Neuronal stem cell (in vitro differentiated cells): Measurements from ENCODE around the gene HSPA12B.
"Not testable (repeated sequence)": the region's sequence is repeated elsewhere in the genome, so short reads cannot be mapped to it uniquely, and the experiment has no call there.

Experiments used
- DNase-seq: peaks from one replicate; pipeline ENCODE4 v3.0.0-alpha.2; 2013; ENCODE audit warnings: low spot score
- H2AFZ ChIP-seq: one replicate; pipeline ENCODE4 v1.6.1; 2013; ENCODE audit warnings: mild to moderate bottlenecking, low read length, inconsistent platforms
- H2AK5ac ChIP-seq: 2 replicates; pipeline ENCODE4 v1.6.1; 2013; ENCODE audit warnings: low read depth, mild to moderate bottlenecking, inconsistent platforms, low read length, moderate library complexity, mixed read lengths
- H2BK120ac ChIP-seq: 2 replicates; pipeline ENCODE4 v1.6.1; 2013; ENCODE audit warnings: low read depth, mild to moderate bottlenecking, inconsistent platforms, low read length, moderate library complexity, mixed read lengths
- H2BK12ac ChIP-seq: one replicate; pipeline ENCODE4 v1.6.1; 2013; ENCODE audit warnings: low read length, inconsistent platforms
- H2BK15ac ChIP-seq: 2 replicates; pipeline ENCODE4 v1.6.1; 2013; ENCODE audit warnings: mild to moderate bottlenecking, low read length, inconsistent platforms, mixed read lengths
- H2BK5ac ChIP-seq: one replicate; pipeline ENCODE4 v1.6.1; 2013; ENCODE audit warnings: inconsistent platforms, mild to moderate bottlenecking, low read length, moderate library complexity
- H3K14ac ChIP-seq: one replicate; pipeline ENCODE4 v1.6.1; 2013; ENCODE audit warnings: low read length, inconsistent platforms
- H3K18ac ChIP-seq: 2 replicates; pipeline ENCODE4 v1.6.1; 2013; ENCODE audit warnings: low read length, inconsistent platforms
- H3K23ac ChIP-seq: 2 replicates; pipeline ENCODE4 v1.6.1; 2013; ENCODE audit warnings: low read depth, mild to moderate bottlenecking, mixed read lengths, low read length, inconsistent platforms; ENCODE audit not compliant: poor library complexity
- H3K27ac ChIP-seq: replicated peaks from 3 replicates; pipeline ENCODE4 v1.5.1; 2013; ENCODE audit warnings: low read length, inconsistent platforms
- H3K27me3 ChIP-seq, 3 experiments: 2 replicates each; pipeline ENCODE4 v1.6.1; 2013; ENCODE audit warnings: low read length in 3 of 3, mild to moderate bottlenecking in 2 of 3, inconsistent platforms in 1 of 3, low read depth in 1 of 3, mixed read lengths in 1 of 3, moderate library complexity in 1 of 3; ENCODE audit not compliant: control insufficient read depth in 3 of 3, insufficient read depth in 3 of 3
- H3K36me3 ChIP-seq, 2 donors: replicated peaks in 1 of 2; 2 replicates each; pipeline ENCODE4 v1.6.1; 2013; ENCODE audit warnings: low read length in 2 of 2; ENCODE audit not compliant: control insufficient read depth in 2 of 2, insufficient read depth in 2 of 2
- H3K4ac ChIP-seq: 2 replicates; pipeline ENCODE4 v1.6.1; 2013; ENCODE audit warnings: inconsistent platforms, mild to moderate bottlenecking, low read length, moderate library complexity
- H3K4me1 ChIP-seq, 2 donors: 1 replicate in 1 of 2; 2 replicates in 1 of 2; pipeline ENCODE4 v1.6.1; 2013; ENCODE audit warnings: low read length in 2 of 2, low read depth in 1 of 2; ENCODE audit not compliant: control insufficient read depth in 2 of 2, insufficient read depth in 1 of 2
- H3K4me2 ChIP-seq: one replicate; pipeline ENCODE4 v1.6.1; 2013; ENCODE audit warnings: mild to moderate bottlenecking, low read length, inconsistent platforms; ENCODE audit not compliant: insufficient read depth, poor library complexity, severe bottlenecking
- H3K4me3 ChIP-seq, 2 donors: 2 replicates each; pipeline ENCODE4 v1.5.1; 2013; ENCODE audit warnings: low read length in 2 of 2, mild to moderate bottlenecking in 2 of 2, inconsistent platforms in 1 of 2, moderate library complexity in 1 of 2
- H3K79me1 ChIP-seq: one replicate; pipeline ENCODE4 v1.6.1; 2013; ENCODE audit warnings: low read depth, mild to moderate bottlenecking, inconsistent platforms, low read length, moderate library complexity
- H3K9ac ChIP-seq: one replicate; pipeline ENCODE4 v1.6.1; 2013; ENCODE audit warnings: mild to moderate bottlenecking, low read depth, low read length, inconsistent platforms; ENCODE audit not compliant: poor library complexity
- H3K9me3 ChIP-seq, 2 donors: replicated peaks in 1 of 2; 2 replicates each; pipeline versions ENCODE3 to v1.6.1; 2013; ENCODE audit warnings: low read length in 2 of 2, mild to moderate bottlenecking in 2 of 2, inconsistent platforms in 1 of 2, low read depth in 1 of 2, mixed read lengths in 1 of 2, moderate library complexity in 1 of 2; ENCODE audit not compliant: control insufficient read depth in 2 of 2, insufficient read depth in 1 of 2
- H4K8ac ChIP-seq: one replicate; pipeline ENCODE4 v1.6.1; 2013; ENCODE audit warnings: low read depth, mild to moderate bottlenecking, inconsistent platforms, low read length, moderate library complexity
- H4K91ac ChIP-seq: one replicate; pipeline ENCODE4 v1.6.1; 2013; ENCODE audit warnings: low read length, low read depth, mild to moderate bottlenecking, inconsistent platforms; ENCODE audit not compliant: poor library complexity
- WGBS, 2 donors: extraction: QIAGEN DNeasy Blood & Tissue Kit; methylation state at CpG; one replicate each; pipeline ENCODE4 v1.1.7; 2013; ENCODE audit warnings: missing lambda C conversion rate in 2 of 2, mixed read lengths in 1 of 2; ENCODE audit not compliant: insufficient read length in 2 of 2, insufficient replicate concordance in 1 of 2; ENCODE audit errors: extremely low coverage in 2 of 2; 5-methylcytosine and 5-hydroxymethylcytosine counted together

Gene HSPA12B

GRCh38 chr20:3787324-3788014 is 55.0 kb downstream of the HSPA12B start:
- Histone ChIP-seq H3K14ac (no peak overlapping the region), H3K79me1 (peaks cover 11% of the 10 kb centered on the region), H3K18ac (no peak overlapping the region), H2BK120ac (no peak overlapping the region), H3K4ac (no peak overlapping the region), H3K9me3 (no peaks in the 10 kb centered on the region), H3K23ac (no peak overlapping the region), H2BK15ac (no peak overlapping the region), H4K8ac (no peak overlapping the region), H2AFZ (peak overlapping the region; percentile 27), H2BK12ac (no peak overlapping the region), H3K4me3 (peak overlapping the region in 1 of 2 donors; percentile 13), H3K27me3 (peaks cover 0 to 1% (median 0%) of the 10 kb centered on the region in 3 experiments), H3K4me2 (no peak overlapping the region), H2BK5ac (no peak overlapping the region), H3K9ac (no peak overlapping the region), H2AK5ac (no peak overlapping the region), H3K36me3 (peaks cover 0 to 4% of the 10 kb centered on the region in 2 donors), H4K91ac (no peak overlapping the region), H3K4me1 (peaks cover 0 to 14% of the 10 kb centered on the region in 2 donors), H3K27ac (no peak overlapping the region)
- no CpG with 5 or more reads among the region's 5 CpGs for WGBS, 2 donors
- no peak for DNase-seq

DNA sequence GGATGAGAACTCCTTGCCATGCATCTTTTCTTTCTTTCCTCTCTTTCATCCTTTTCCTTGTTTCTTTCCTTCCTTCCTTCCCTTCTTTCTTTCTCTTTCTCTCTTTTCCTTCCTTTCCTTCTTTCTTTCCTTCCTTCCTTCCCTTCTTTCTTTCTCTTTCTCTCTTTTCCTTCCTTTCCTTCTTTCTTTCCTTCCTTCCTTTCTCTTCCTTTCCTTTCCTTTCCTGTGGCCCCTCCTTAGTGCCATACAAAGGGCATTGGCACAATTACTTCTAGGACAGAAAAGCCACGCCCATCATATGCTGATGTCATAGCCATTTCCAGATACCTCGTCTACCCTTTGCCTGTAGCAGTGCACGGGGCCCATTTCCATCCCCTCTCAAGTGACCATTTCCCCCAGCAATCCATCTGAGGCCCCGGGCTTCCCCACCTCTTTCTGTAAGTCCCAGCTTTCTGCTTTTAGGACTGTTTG is 56.2 kb downstream of the HSPA12B start:
- no CpG with 5 or more reads among the region's 4 CpGs for WGBS, 2 donors
- Histone ChIP-seq H3K9ac (no peak overlapping the region), H4K91ac (no peak overlapping the region)

DNA sequence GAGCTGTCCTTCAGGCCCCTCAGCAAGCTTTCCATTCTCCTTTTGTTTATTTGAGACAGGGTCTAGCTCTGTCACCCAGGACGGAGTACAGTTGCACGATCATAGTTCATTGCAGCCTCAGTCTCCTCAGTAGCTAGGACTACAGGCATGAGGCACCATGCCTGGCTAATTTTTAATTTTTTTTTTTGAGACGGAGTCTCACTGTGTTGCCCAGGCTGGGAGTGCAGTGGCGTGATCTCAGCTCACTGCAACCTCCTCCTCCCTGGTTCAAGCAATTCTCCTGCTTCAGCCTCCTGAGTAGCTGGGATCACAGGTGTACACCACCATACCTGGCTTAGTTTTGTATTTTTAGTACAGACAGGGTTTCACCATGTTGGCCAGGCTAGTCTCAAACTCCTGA is 56.7 kb downstream of the HSPA12B start:
- H2BK5ac ChIP-seq, H3K27me3 ChIP-seq, H4K8ac ChIP-seq, H3K27ac ChIP-seq, H2AK5ac ChIP-seq, H4K91ac ChIP-seq, H3K4me3 ChIP-seq, H2BK15ac ChIP-seq, H3K18ac ChIP-seq, H3K4ac ChIP-seq, H3K4me2 ChIP-seq, H3K9ac ChIP-seq, H2BK12ac ChIP-seq, H3K14ac ChIP-seq, H2BK120ac ChIP-seq, H3K23ac ChIP-seq, DNase-seq, H3K9me3 ChIP-seq, H2AFZ ChIP-seq, H3K36me3 ChIP-seq: not testable (repeated sequence)
- H3K79me1 ChIP-seq = peaks cover 11% of the 10 kb centered on the region
- WGBS, 2 donors = no CpG with 5 or more reads among the region's 4 CpGs
- H3K4me1 ChIP-seq = peaks cover 0 to 14% of the 10 kb centered on the region in 2 donors

More for the DNA sequence above, 56.2 kb downstream of the HSPA12B start:
- Histone ChIP-seq H3K4ac (no peak overlapping the region), H3K14ac (no peak overlapping the region), H3K27me3 (peaks cover 0 to 1% (median 0%) of the 10 kb centered on the region in 3 experiments), H2AK5ac (no peak overlapping the region), H3K79me1 (peaks cover 11% of the 10 kb centered on the region), H2BK5ac (no peak overlapping the region), H2BK12ac (no peak overlapping the region), H4K8ac (no peak overlapping the region), H3K23ac (no peak overlapping the region), H2BK120ac (no peak overlapping the region), H3K9me3 (no peaks in the 10 kb centered on the region), H2BK15ac (no peak overlapping the region), H3K27ac (no peak overlapping the region), H3K4me1 (peaks cover 0 to 14% of the 10 kb centered on the region in 2 donors), H3K4me2 (no peak overlapping the region), H3K36me3 (peaks cover 0 to 4% of the 10 kb centered on the region in 2 donors), H3K4me3 (no peak overlapping the region), H3K18ac (no peak overlapping the region), H2AFZ (no peak overlapping the region)
- DNase-seq = no peak

DNA sequence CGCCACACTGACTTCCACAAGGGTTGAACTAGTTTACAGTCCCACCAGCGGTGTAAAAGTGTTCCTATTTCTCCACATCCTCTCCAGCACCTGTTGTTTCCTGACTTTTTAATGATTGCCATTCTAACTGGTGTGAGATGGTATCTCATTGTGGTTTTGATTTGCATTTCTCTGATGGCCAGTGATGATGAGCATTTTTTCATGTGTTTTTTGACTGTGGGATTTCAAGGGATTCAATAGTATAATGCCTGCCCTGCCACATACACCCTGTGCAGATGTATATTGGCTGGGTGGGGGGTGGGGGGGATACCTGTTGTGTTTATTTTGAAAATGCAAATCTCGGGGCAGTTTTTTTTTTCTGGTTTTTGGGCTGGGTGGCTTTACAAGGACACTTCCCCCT is 61.7 kb downstream of the HSPA12B start:
- DNase-seq, H2AFZ ChIP-seq, H3K4me2 ChIP-seq, H2BK5ac ChIP-seq, H2BK120ac ChIP-seq, H3K79me1 ChIP-seq, H4K91ac ChIP-seq, H3K18ac ChIP-seq, H2BK12ac ChIP-seq, H3K9me3 ChIP-seq, H3K23ac ChIP-seq, H3K4ac ChIP-seq, H3K27me3 ChIP-seq, H4K8ac ChIP-seq, H3K4me3 ChIP-seq, H3K27ac ChIP-seq, H3K36me3 ChIP-seq, H2BK15ac ChIP-seq, H3K9ac ChIP-seq, H2AK5ac ChIP-seq: not testable (repeated sequence)
- H3K14ac ChIP-seq = peak overlapping the region; percentile 25
- WGBS, 2 donors = no CpG with 5 or more reads among the region's 3 CpGs
- peaks cover 14 to 24% of the 10 kb centered on the region in 2 donors for H3K4me1 ChIP-seq
